Ovary (tissue), 3 donors: ENCODE measurements around the gene CRNKL1.

Experiments used
- CTCF ChIP-seq, 3 donors: fragments of 450-650 bp in 2 of 3; fragments of 200-600 bp in 1 of 3; IDR thresholded peaks; one replicate each; pipeline versions ENCODE4 v1.5.1 to v1.8.0; 2016 to 2022; ENCODE audit warnings: antibody characterized with exemption in 3 of 3, mild to moderate bottlenecking in 1 of 3
- EP300 ChIP-seq: sonication (generic); formaldehyde crosslinking; IDR thresholded peaks from one replicate; pipeline ENCODE4 v1.6.1; 2017; ENCODE audit warnings: antibody characterized with exemption
- donor health status: DM: no; HTN: no; CAD: no.

DNA sequence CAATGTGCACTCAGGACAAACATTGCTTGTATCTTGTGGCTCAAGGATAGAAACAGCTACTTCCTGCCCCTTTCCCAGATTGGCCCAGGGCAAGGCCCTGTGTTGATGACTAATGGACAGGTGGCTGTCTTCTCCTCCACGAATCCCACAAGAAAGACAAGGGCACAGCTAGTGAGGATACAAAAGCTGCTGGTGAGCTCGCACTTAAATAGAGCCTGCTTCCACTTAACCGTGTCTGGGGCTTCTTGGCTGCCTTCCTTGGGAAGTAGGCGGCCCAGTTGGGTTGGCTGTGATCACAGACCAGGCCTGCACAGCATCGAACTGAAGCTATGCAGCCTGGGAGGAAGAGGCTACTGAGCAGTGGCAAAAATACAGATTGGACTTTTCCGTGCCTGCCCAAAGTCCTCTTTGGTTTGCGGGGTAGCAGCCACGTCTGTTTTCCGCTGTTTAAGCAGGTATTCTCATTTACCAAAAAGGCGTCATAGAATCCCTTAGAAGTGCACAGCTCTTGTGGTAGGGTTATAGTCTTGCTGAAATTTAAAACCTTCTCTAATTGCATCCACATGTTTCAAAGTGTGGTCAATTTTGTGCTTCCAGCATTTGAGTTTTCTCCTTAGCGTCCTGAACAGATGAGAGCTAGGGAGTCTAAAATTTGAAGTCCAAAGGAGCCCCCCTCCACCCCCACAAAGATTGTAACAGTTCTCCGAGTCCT lies 58.2 kb downstream of the CRNKL1 start:
- TF ChIP-seq CTCF (IDR thresholded peaks at IDR 0.05) (no peak), EP300 (no peak)
